Ammon's horn (tissue), 1 donor: ENCODE measurements around the gene CUL9.
A peak's percentile ranks its signal among the peaks of the same experiment; 100 is the strongest.

ENCODE experiments used
- DNase-seq: peaks from one replicate; pipeline ENCODE4 v3.0.0-alpha.2; 2016; ENCODE audit warnings: low spot score

The CUL9 gene

GRCh38 chr6:43257367-43258145 lies 75.6 kb downstream of the CUL9 start:
- no peak for DNase-seq

- DNase-seq = no peak
Observed at GRCh38 chr6:43258180-43258579, 76.2 kb downstream of the CUL9 start.

GRCh38 chr6:43258807-43259686 lies 77.1 kb downstream of the CUL9 start:
- no peak for DNase-seq

DNA sequence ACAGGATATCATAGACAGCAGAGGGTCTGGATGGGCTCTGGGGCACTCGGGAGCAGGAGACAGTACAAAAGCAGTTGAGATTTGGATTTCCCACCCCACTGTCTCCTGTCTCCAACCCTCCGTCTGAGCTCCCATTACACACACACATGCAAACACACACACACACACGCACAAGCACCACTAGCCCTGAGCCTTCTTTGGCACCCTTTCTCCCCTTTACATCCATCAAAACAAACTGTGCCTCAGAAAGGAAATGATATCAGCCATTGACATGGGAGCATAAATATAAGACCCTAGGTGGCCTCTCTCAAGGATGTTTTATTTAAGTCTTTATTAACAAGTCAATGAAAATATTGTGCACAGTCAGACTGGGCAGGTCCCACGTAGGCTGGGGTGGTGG lies 78.8 kb downstream of the CUL9 start:
- no peak for DNase-seq

GRCh38 chr6:43261198-43261597 lies 79.2 kb downstream of the CUL9 start:
- no peak for DNase-seq

DNA sequence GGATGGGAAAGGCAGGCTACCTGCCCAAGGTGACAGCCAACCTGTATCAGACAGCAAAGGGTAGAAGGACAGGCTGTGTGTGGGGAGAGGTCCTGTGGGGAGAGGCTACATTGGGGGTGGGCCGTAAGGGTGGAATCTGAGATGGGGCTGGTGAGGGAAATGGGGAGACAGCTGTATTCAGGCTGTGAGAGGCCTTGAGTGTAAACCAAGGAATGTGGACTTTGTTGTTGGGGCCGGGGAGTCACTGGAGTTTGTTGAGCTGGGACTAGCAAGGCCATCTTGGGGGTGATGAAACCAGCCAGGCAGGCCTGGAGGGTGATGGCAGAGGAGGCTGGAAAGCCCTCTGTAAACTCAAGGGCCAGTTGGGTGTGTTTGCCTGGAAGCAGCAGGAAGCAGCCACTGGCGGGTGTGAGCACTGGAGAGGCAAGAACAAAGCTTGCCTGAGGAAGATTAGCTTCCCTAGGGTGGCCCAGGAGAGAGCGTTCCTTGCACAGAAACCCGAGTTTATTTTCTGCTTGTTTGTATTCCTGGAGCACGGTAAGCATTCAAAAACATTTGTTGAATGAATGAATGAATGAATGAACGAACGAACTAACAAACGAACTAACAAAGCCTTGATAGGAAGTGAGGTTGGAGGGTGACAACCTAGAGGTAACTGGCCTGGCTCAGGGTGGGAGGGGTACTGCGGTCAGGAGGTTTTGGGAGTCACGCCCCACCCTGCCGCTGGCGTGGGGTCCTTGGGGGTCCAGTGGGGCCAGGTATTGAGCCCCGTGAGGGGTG lies 80.2 kb downstream of the CUL9 start:
- DNase-seq = no peak

DNA sequence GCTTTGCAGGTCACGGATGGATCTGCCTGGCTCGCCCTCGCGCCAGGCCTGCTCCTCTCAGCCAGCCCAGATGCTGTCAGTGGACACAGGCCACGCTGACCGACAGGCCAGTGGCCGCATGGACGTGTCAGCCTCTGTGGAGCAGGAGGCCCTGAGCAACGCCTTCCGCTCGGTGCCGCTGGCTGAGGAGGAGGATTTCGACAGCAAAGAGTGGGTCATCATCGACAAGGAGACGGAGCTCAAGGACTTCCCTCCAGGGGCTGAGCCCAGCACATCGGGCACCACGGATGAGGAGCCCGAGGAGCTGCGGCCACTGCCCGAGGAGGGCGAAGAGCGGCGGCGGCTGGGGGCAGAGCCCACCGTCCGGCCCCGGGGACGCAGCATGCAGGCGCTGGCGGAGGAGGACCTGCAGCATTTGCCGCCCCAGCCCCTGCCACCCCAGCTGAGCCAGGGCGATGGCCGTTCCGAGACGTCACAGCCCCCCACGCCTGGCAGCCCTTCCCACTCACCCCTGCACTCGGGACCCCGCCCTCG lies 80.9 kb downstream of the CUL9 start:
- DNase-seq = no peak

DNA sequence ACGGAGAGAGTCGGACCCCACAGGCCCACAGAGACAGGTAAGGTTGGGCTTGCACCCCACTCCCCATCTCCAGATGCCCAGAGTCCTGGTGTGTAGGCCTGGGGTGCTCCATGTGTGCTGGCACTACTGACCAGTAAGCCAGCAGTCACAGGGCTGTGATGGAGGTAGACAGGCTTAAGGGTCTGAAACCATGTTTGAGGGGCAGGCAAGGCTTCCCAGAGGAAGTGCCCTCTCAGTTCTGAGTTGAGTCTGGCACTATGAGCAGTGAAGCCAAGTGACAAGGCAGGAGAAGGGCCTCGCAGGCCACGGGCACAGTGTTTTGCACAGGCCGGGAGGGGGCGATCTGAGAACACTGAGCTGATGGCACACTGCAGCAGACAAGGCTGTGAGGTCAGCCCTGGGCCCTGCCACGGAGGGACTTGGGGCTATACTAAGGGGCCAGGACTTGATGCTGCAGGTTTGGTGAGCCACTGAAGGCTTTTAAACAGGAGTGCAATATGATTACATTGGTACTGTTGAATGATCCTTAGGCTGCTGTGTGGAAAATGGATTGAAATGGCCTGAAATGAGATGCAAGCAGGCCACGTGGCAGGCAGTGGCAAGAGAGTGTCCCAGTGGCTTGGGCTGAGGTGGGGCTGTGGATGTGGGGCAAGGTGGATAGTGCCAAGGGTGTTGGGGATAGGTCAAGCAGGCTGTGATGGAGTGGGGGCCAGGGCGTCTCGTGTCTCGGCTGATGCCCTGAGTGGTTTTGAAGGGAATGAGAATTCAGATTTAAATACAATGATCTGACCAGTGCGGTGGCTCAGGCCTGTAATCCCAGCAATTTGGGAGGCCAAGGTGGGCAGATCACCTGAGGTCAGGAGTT lies 81.5 kb downstream of the CUL9 start:
- DNase-seq = peak; percentile 74

DNA sequence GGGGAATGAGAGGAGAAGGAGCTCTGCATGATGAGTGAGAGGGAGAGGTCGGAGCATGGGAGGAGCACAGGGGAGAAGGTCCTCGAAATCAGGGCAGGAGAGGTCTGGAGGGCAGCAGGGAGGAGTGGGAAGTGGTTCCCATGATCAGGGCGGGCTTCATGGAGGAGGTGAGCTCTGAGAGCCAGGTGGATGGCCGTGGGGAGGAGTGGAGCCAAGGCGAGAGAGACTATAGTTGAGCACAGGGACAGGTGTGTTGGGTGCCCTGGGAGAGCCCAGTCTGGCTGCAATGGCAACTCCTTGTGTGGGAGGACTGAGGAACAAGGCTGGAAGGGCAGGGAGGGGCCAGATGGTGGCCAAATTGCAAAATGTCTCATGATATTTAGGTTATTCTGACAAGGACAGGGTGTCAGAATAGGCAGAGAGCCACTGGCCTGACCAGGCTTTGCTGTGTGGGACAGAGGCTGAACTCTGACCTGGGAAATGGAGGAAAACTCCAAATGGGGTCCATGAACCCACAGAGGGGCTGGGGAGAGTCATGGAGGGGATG lies 82.7 kb downstream of the CUL9 start:
- DNase-seq = no peak

- DNase-seq = no peak
Observed at GRCh38 chr6:43265564-43265963, 83.6 kb downstream of the CUL9 start.

DNA sequence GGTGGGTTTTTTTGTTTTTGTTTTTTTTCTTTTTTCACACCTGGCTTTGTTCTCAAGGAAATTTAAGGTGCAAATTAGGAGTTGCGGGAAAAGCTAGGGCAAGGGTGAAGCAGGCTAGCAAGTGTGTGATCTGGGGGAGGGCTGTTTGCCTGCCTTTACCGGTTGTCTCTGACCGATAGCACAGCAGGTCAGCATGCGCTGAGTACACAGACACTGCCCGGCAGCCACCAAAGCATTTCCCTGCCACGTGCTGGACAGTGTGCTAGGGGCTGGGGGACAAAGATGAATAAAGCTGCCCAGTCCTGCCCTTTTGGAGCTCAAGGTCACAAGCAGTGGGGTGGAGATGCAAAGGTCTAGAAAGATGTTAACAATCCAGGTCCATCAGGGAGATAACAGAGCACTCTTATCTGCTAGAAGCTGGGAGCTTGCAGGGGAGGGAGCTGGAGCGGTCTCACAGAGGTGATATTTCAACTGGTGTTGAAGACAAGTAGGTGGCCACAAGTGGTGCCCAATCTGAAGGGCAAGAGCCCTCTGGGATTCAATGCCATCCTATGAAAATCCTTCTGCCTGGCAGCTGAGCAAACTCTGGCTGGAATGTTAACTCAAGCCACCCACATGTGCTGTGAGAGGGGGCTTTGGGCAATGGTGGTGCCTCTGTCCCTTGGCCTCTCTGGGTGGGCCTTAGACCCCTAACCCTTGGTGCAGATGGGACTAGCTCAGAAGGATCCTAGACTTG lies 85.8 kb downstream of the CUL9 start:
- no peak for DNase-seq

DNA sequence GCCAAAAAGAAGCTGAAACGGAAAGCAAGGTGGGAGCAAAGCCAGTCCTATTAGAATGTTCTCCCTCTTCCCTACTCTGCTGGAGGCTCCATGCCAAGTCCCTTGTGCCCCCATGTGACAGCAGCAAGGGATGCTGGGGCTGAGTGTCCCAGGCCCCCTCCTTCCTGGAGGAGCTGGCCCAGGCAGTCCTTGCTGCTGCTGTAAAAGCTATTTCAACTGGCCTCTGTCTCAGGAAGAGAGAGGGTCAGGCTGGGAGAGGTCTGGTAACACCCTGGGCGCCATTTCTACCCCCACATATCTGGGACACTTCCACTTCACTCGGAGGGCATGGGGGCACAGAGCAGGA lies 86.3 kb downstream of the CUL9 start:
- DNase-seq = peak; percentile 87

DNA sequence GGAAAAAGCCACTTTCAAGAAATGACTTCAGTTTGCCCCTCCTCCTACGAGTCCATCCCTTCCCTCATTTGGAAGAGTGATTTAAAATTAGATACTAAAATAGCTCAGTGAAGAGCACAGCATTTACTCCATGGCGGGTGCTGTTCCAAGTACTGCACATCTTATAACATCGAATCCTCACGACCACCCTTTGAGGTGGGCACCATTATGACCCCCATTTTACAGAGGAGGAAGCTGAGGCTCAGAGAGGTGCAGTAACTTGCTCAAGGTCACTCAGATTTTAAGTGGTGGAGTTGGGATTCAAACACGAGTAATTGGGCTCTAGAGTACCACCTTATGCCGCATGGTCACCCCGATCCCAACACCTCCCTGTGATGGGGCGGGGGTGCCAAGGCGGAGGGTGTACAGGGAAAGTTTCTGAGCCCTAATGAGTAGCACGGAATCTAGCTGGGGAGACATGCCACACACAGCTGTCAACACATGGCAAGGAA lies 86.8 kb downstream of the CUL9 start:
- no peak for DNase-seq

GRCh38 chr6:43269273-43270007 lies 87.4 kb downstream of the CUL9 start:
- no peak for DNase-seq

DNA sequence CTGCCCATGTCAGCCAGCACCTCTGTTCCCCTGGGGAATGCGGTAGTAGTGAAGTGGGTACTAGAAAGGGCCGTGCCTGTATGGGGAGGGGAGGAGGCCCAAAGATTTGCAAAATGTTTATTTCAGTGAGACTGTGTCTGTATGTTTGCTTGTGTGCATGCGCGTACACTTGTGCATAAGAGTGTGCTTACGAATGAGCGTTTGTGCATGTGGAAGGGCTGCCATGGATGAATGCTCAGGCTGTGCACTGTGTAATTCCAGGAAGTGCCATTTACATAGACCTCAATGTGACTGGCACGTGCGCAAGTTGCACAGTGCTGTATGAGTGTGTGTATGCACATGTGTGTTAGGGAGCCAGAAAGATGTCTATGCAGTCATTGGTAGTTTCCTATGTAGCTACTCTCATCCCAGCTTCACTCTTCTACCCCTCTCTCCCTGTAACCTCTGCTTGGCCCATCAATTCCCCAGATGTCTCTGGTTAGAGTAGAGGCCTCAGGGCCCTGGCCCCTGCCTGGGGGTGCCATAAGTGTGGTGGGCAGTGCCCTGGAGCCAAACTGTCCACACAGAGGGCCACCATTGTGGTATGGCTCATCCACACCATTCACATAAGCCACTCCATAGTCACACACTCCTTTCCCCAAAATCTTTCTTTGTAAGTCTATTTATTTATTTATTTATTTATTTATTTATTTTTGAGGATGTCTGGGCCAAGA lies 89.3 kb downstream of the CUL9 start:
- no peak for DNase-seq

- DNase-seq = no peak
Observed at GRCh38 chr6:43271944-43272343, 89.9 kb downstream of the CUL9 start.

DNA sequence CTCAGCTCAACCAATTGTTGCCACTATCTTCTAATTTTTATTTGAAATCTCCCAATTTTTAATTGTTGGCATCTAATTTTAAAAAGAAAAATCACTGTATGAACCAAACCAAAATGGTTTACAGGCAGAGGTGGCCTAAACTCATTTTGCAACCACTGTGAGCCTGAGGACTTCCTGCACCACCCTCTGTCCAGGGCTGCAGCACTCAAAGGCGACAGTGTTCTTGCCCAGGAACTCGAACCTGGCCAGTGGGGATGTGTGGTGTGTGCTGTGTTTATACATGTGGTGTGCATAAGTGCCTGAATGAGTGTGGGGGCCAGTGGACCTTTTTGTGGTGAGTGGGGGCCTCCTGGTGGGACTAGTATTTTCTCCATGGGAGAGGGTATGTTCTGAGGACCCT lies 91.7 kb downstream of the CUL9 start:
- no peak for DNase-seq
